Sigmoid colon (tissue), 4 donors: ENCODE measurements around the gene PAXX.

ENCODE experiments used
- CTCF ChIP-seq, 4 experiments: fragments of 450-650 bp in 3 of 4; fragments of 200-600 bp in 1 of 4; IDR thresholded peaks; one replicate each; pipeline ENCODE4 v1.5.1; 2016 to 2019; ENCODE audit warnings: antibody characterized with exemption in 4 of 4, mild to moderate bottlenecking in 3 of 4, moderate library complexity in 2 of 4
- POLR2AphosphoS5 ChIP-seq, 4 donors: sonication (generic); formaldehyde crosslinking; IDR thresholded peaks; one replicate each; pipeline ENCODE4 v1.6.1; 2017; ENCODE audit warnings: antibody characterized with exemption in 4 of 4

- TF ChIP-seq CTCF (IDR thresholded peaks at IDR 0.05) (no peak), POLR2AphosphoS5 (IDR thresholded peaks at IDR 0.05) (no peak)
Measured at GRCh38 chr9:137007816-137008270, 15.6 kb downstream of the PAXX start.
